Inferior parietal cortex (tissue), 1 donor: ENCODE data around the gene EIF4EBP3.
A peak's percentile ranks its signal among the peaks of the same experiment; 100 is the strongest.

Experiments used
- DNase-seq: peaks from one replicate; pipeline ENCODE4 v3.0.0-alpha.2; 2016; ENCODE audit errors: extremely low spot score

The EIF4EBP3 gene

DNA sequence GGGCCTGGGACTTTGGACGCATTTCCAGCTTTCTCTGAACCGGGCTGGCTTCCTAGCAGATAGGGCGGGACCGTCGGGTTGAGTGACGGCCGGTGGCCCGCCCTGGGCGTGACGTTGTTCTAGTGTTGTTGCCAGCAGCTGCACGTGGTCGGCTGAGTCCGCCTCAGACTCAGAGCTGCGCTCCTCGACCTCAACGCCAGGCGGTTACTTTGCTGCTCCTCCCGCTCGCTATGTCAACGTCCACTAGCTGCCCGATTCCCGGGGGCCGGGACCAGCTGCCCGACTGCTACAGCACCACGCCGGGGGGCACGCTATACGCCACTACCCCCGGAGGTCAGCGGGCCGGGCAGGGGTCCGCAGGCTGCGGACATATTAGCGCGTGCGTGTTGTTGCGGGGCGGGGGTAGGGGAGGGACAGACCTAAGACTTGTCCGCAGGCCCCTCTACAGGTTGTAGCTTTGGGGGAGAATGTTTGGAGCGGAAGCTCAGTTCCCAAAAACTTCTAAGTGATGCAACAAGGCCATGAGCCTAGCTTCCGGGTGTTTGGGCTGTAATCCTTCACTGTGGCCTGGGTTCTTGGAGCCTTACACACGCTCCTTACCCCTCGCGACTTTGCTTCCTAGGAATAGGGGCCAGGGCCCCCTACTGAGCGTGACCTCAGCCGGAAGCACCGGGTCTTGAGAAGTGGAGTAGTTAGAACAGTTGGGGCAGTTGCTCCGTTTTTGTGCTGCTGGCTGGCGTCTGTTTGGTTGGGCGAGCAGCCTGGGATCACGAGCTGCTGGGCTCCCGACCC, at the start of gene EIF4EBP3:
Gene EIF4EBP3, plus strand, starts transcription at position 155 of the 792 bp plus-strand sequence. Its CDS starts 76 bp downstream, at position 231.
- peak; percentile 94 for DNase-seq

- no peak for DNase-seq
These were observed 49.6 kb upstream of the EIF4EBP3 start for GRCh38 chr5:140497897-140498296.

GRCh38 chr5:140498591-140498990, 48.9 kb upstream of the EIF4EBP3 start:
- no peak for DNase-seq

DNA sequence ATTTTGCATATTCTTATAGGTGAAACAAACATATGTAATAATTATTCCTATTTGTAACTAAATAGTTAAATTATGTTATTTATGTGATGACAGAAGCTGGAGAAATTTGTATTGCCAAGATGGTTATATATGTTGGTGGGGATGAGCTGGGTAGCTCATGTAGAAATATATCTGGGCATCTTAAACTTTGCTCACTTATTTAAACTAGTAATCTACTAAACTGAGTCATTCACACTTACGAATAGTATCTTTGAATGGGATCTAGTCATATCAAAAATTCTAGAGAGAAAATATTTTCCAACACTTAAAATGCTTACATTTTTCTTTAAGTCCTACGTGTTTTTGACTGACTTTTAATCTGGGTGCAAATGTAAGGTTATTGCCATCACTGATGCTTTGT, 44.6 kb upstream of the EIF4EBP3 start:
- no peak for DNase-seq

GRCh38 chr5:140509898-140510297, 37.6 kb upstream of the EIF4EBP3 start:
- DNase-seq: no peak

DNA sequence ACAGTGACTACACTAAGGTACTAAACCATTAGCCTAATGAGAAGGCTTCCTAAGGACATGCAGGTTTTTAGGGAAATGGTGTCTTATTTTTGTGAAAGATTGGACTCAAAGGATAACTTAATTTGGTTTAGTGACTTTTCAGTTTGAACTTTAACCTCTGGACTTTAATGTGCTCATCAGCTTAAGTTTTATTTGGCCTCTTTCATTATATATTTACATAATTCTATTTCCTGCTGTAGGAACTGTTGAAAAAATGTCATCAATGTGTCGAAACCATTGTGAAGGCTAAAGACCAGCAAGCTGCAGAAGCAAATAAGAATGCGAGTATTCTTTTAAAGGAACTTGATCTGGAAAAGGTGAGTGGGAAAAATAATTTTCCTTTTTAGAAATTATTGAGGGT, 34.3 kb upstream of the EIF4EBP3 start:
- DNase-seq: no peak

DNA sequence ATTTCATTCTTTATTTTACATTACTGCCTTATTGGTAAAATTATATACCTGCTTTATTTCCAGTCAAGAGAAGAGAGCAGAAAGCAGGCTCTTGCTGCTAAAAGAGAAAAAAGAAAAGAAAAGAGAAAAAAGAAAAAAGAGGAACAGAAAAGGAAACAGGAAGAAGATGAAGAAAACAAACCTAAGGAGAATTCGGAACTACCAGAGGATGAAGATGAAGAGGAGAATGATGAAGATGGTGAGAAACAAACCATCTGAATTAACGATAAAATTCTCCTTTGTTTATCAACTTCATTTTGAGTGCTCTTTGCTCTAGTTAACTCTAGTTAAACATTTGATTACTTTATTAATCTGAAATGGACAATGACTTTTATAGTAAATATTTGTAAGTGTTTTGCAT, 23.5 kb upstream of the EIF4EBP3 start:
- DNase-seq: no peak

- DNase-seq: no peak
These were observed 7.2 kb upstream of the EIF4EBP3 start for GRCh38 chr5:140540227-140540626.

DNA sequence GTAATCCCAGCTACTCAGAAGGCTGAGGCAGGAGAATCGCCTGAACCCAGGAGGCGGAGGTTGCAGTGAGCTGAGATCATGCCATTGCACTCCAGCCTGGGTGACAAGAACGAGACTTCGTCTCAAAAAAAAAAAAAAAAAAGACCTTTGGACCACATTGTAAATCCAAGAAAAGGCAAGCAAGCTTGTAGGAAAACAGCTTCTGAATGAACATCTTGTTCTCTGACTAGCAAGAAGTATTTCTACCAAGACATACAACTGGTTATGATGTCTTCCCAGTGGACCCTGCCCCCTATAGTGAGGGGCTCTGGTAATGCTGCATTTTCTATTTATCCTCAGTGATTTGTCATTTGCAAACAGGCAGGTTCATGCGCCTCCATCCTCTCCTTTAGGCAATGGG, 4.5 kb upstream of the EIF4EBP3 start:
- no peak for DNase-seq

- DNase-seq: no peak
These were observed 2.5 kb upstream of the EIF4EBP3 start for GRCh38 chr5:140544986-140545385.

GRCh38 chr5:140545606-140546005, 1.9 kb upstream of the EIF4EBP3 start:
- no peak for DNase-seq

DNA sequence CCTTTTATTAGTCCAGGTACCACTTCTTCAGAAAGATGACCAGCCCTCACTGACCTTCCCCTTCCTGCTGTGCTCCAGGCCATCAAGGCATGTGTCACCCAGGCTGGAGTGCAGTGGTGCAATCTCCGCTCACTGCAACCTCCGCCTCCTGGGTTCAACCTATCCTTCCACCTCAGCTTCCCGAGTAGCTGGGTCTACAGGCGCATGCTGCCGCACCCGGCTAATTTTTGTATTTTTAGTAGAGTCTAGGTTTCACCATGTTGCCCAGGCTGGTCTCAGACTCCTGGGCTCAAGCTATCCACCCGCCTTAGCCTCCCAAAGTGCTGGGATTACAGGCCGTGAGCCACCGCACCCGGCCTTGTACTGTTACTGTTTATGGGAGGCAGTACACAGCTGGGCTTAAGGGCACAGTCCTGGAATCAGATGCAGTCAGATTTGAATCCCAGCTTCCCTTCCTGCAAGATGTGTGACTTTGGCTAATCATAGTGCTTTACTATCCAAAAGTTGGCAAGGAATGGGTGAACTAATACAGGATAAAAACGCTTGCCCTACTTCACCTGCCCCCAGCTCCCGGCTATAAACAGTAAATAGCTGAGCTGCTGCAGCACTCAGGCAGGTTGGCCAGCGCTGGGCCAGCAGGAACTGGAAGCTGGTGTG, 483 bp upstream of the EIF4EBP3 start:
- DNase-seq: no peak

DNA sequence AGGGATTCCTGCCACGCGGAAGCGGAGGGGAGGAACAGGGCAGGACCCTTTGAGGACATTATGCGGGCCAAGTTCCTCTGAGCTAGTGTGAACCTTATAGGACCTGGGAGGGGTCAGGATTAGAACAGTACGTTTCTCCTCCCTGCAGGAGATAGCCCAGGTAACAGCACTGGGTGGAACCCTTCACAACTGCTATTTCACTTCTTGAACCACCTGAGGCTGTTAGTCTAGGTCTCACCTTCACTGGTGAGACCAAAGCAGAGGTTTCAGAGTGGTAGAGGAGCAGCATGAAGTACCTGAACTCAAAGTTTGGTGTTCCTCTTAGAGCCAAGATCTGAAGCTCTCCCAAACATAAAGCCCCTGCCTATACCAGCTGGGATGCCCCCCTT, 832 bp downstream of the EIF4EBP3 start:
- no peak for DNase-seq

DNA sequence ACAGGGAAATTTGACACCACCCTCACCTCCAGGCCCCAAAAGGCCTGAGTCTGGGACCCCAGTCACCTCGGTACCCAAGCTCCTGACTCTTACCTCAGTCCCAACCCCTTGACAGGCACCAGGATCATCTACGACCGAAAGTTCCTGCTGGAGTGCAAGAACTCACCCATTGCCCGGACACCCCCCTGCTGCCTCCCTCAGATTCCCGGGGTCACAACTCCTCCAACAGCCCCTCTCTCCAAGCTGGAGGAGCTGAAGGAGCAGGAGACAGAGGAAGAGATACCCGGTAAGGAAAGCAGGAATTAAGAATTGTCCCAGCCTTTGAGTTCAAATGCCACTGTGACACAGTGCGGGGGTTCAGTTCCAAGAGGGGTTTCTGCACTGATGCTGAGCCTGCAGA, 1.3 kb downstream of the EIF4EBP3 start:
- DNase-seq: no peak

- DNase-seq: peak; percentile 51
These were observed 2.0 kb downstream of the EIF4EBP3 start for GRCh38 chr5:140549237-140550144.

GRCh38 chr5:140550147-140551079, 3.0 kb downstream of the EIF4EBP3 start:
- DNase-seq: no peak

DNA sequence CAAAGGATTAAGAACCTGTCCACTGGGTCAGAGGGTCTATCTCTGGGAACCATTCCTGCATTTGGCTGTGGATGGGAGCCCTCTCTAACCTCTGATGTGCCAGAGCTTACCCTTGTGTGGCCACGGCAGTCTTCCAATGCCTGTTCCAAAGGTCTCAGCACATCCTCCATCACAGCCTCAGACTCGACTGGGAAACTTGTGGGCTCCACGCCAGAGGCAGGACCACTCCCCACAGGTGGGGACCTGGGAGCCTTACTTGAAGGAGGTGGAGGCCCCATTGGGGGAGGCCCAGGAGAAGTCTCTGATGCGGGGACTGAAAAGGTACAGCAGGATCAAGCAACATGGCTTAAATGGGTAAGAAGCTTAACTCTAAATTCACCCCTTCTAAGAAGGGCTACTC, 4.4 kb downstream of the EIF4EBP3 start:
- no peak for DNase-seq

DNA sequence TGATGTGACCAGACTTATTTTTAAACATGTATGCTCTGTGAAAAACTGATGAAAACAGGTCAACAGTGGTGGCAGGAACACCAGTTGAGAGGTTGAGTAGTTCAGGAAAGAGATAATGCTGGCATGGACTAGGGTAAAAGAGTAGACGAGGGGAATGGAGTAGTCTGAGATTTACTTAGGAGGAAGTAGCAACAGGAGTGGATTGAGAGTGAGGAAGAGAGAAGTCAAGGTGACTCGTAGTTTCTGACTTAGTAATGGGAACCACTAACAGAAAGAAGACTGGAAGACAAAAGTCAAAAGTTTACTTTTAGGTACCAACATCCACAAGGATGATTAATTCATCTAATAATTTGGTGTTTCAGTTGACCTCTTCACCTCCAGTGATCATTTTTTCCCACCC, 6.2 kb downstream of the EIF4EBP3 start:
- DNase-seq: no peak

GRCh38 chr5:140554454-140554853, 7.0 kb downstream of the EIF4EBP3 start:
- no peak for DNase-seq

GRCh38 chr5:140555747-140556312, 8.4 kb downstream of the EIF4EBP3 start:
- DNase-seq: no peak

DNA sequence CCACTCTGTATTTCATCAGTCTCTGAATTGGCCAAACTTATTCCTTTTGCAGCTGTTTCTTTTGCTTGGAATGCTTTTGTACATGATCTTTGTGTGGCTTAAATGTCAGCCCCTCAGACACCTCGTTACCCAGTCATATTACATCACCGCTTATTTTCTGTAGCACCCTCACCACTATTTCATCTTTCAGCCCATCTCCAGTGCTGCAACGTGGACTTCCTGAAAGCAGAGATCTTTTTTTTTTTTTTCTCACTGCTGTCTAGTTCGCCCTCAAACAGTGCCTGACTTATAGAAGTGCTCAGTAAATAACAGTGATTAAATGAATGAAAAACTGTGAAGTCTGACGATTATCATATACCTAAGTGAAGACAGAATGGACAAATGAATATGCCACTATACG, 9.0 kb downstream of the EIF4EBP3 start:
- DNase-seq: no peak
